ENCODE results near the gene AOC1. TPM values are rescaled to one million over a fixed set of nuclear protein-coding genes. Genes with fewer than 3 reads are reported as not detected.

The AOC1 gene
- total RNA-seq (2012; rRNA removed) (not detected in 2 replicates), polyA plus RNA-seq (2012; rRNA removed) (not detected in 2 replicates), Bru-seq, nascent RNA (not detected), BruChase-seq, experiment 1, labeled RNA remaining after a 6-hour chase (not detected), BruChase-seq, experiment 2, labeled RNA remaining after a 2-hour chase (not detected)
- not detected in 2 replicates for polyA plus RNA-seq (2012; cell fraction: cytosol; rRNA removed)
- polyA plus RNA-seq (2012; cell fraction: nucleus; rRNA removed; ENCODE audit: low replicate concordance) = not detected in 2 replicates
- long read RNA-seq = 0 reads

- H3K79me1 ChIP-seq (ENCODE audit: low read depth in 1 of 2, low read length in 2 of 2) = no peaks in the 10 kb centered on the region
- H4K5ac ChIP-seq (ENCODE audit: low read depth, low read length) = no peak within 1 kb of the TSS
- no peak within 1 kb of the TSS for H2BK120ac ChIP-seq (ENCODE audit: low read depth, low read length)
- H3K9ac ChIP-seq (ENCODE audit: low read depth, low read length) = no peak within 1 kb of the TSS
- in situ Hi-C loops (cut with MboI; ENCODE audit: low sequenced_read_pairs) (no loop called here), dilution Hi-C loops (cut with HindIII; ENCODE audit: low sequenced_read_pairs, unreplicated experiment) (no loop called here), intact Hi-C loops (cut with micrococcal nuclease) (no loop called here)
- H3K56ac ChIP-seq (ENCODE audit: extremely low read depth, insufficient read depth, low read length) = no peak within 1 kb of the TSS
- H2AK9ac ChIP-seq (replicated peaks; ENCODE audit: low read depth, low read length, poor library complexity) = no peak within 1 kb of the TSS
- POLR2A ChIA-PET (ENCODE audit: unreplicated experiment) = no interaction called here
- H3K27ac ChIP-seq (ENCODE audit: insufficient read depth, low read length) = no peak within 1 kb of the TSS
- no peaks in the 10 kb centered on the region for H4K20me1 ChIP-seq (ENCODE audit: insufficient read depth, low read length)
- H2AK5ac ChIP-seq (ENCODE audit: low read depth, low read length) = no peak within 1 kb of the TSS
- H3K9me1 ChIP-seq (ENCODE audit: insufficient read depth, low read length) = no peaks in the 10 kb centered on the region
- CTCF ChIA-PET = no interaction called here
- no peak for ATAC-seq (ENCODE audit: low read depth)
- no peak within 1 kb of the TSS for H2BK20ac ChIP-seq (ENCODE audit: low read depth, low read length)
- no peak within 1 kb of the TSS for H3K14ac ChIP-seq (replicated peaks; ENCODE audit: low read depth, low read length)
- no peak within 1 kb of the TSS for H4K8ac ChIP-seq (ENCODE audit: low read depth in 2 of 2, low read length in 2 of 2)
- no peak for TF ChIP-seq MAFK (IDR thresholded peaks at IDR 0.05; ENCODE audit: low read depth, low read length)
- no peak within 1 kb of the TSS for H3K18ac ChIP-seq (ENCODE audit: low read depth, low read length)
- no peak within 1 kb of the TSS for H3K4me2 ChIP-seq (ENCODE audit: low read depth, low read length)
- no peaks in the 10 kb centered on the region; the same call in 1 of the 2 replicates for H3K9me3 ChIP-seq (ENCODE audit: control insufficient read depth, insufficient read depth, low read length)
- H3K27me3 ChIP-seq (ENCODE audit: control insufficient read depth, insufficient read depth, low read length) = peaks cover 9% of the 10 kb centered on the region; the same call in 1 of the 2 replicates
- H2BK5ac ChIP-seq (ENCODE audit: low read depth, low read length, poor library complexity, severe bottlenecking) = no peak within 1 kb of the TSS
- BruUV-seq (replicated peaks) = no TSS peak
- H2BK15ac ChIP-seq (ENCODE audit: low read depth, low read length) = no peak within 1 kb of the TSS
- no peak within 1 kb of the TSS for H3K4ac ChIP-seq (ENCODE audit: low read depth, low read length)
- no peak within 1 kb of the TSS for H2AFZ ChIP-seq (replicated peaks; ENCODE audit: low read length, poor library complexity)
- H4K91ac ChIP-seq (ENCODE audit: insufficient read depth, low read depth, low read length) = no peak within 1 kb of the TSS
- H3K4me1 ChIP-seq (ENCODE audit: control insufficient read depth, insufficient read depth, low read length) = no peaks in the 10 kb centered on the region
- H3K4me3 ChIP-seq (ENCODE audit: insufficient read depth, low read depth, low read length) = no peak within 1 kb of the TSS
- H3K36me3 ChIP-seq (ENCODE audit: control insufficient read depth, insufficient read depth, low read length) = no peaks in the 10 kb centered on the region
- H3K23ac ChIP-seq (ENCODE audit: low read depth, low read length) = no peak within 1 kb of the TSS
- 74% methylated on average over 2 of the region's 8 CpGs; no CpG with 5 or more reads in 1 of the 2 experiments for WGBS, 2 experiments (ENCODE audit: extremely low coverage in 2 of 2, insufficient read length in 1 of 2)
- no peak for DNase-seq
These were observed at the start of gene AOC1 for GRCh38 chr7:150852371-150852905. AOC1 (plus strand) TSS chr7:150852517; CDS start chr7:150856471, 3,954 bp downstream.
